GM21447 (cell line): ENCODE data around the gene ANO10.
"Not testable (repeated sequence)": the region's sequence is repeated elsewhere in the genome, so short reads cannot be mapped to it uniquely, and the experiment has no call there.

Source experiments
- ATAC-seq: cut with Tn5 transposase; IDR thresholded peaks from one replicate; pipeline ENCODE4 v1.9.1; 2021; ENCODE audit not compliant: unreplicated experiment

ANO10 gene

DNA sequence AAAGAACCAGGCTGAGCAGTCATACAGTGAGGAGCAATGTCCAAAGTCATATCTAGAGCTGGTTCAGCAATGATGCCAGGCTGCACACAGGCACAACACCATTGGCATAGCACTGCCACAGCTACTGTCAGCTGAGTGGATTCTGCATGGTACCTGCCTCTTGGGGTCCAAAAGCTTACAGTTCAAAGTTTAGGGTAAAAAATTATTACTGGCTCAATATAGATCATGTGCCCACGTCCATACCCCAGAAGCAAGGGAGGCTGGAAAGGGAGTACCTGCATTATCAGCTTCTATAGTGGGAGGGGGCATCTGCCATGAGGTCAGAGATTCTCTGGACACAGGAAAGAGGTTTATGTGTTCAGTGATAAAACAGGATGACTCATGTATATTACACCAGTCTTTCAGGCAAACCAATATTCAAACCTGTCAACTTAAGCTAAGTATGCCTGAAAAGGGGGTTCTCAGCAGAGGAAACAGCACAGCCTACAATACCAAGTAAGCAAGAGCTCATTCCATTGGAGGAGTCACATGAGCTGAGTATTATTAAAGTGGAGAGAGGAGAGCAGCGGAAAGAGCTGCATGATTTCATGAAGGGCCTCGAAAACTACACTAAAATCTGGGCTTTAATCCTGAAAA is 99.0 kb downstream of the ANO10 start:
- no peak for ATAC-seq

DNA sequence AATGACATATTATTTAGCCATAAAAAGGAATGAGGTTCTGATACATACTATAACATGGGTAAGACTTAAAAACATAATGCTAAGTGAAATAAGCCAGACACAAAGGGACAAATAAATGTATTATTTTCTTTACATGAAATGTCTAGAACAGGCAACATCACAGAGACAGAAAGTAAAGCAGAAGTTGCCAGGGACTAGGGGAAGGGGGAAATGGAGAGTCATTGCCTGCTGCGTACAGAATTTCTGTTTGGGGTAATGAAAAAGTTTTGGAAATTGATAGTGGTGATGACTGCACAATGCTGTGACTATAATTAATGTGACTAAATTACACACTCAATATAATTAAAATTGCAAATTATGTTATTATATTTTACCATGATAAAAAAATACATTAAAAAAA is 99.9 kb downstream of the ANO10 start:
- ATAC-seq, result no peak

GRCh38 chr3:43518515-43518914 is 103.3 kb downstream of the ANO10 start:
- not testable (repeated sequence) for ATAC-seq

- ATAC-seq, result no peak
Measured at GRCh38 chr3:43515970-43516635, 105.7 kb downstream of the ANO10 start.

- no peak for ATAC-seq
Measured at GRCh38 chr3:43515208-43515917, 106.4 kb downstream of the ANO10 start.

DNA sequence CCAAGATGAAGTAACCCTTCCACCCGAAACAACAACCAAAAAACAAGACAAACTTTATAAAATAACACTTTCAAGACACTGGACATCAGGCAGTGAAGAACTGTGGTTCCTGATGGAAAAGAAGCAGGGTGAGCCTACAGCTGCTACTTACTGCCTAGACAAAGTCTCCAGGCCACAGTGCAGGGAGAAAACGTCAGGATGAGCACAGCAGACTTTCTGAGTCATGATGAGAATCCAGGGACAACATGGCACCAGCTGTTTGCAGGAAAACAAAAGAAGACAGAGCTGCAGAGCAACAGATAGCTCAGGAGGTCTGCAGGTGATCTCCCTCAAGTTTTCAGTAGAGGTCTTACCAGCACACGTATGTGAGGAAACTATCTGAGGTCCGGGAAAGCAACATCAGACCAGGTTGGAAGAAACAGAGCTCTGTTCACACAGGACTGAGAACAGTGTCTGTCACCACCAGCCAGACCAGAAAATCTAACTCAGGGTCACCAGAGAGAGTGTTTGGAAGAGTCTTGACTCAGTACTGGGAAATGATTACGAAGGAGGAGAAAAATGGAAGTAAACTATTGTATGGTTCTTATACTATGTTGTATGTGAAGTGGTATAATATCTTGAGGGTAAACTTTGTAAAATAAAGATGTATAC is 108.9 kb downstream of the ANO10 start:
- no peak for ATAC-seq

DNA sequence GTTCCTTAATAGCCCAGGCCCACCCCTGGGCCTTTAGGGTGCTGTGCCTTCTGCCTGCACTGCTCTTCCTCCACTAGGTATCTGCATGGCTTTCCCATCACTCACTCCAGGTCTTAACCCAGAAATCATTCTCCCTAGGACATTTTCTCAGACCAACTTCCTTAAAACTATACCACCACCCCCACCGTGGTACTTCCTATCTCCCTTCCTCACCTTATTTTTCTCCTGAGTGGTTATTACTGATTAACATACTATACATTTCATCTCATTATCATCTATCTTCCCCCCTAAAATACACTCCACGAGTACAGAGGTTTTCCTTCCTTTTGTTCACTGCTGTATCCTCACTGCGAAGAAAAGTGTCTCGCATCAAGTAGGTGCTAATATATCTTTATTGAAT is 115.2 kb downstream of the ANO10 start:
- ATAC-seq, result no peak

- ATAC-seq, result no peak
Measured at GRCh38 chr3:43505351-43505750, 116.5 kb downstream of the ANO10 start.

GRCh38 chr3:43503067-43503728 is 118.6 kb downstream of the ANO10 start:
- no peak for ATAC-seq

GRCh38 chr3:43499256-43499655 is 122.6 kb downstream of the ANO10 start:
- no peak for ATAC-seq

- no peak for ATAC-seq
Measured at GRCh38 chr3:43497905-43498365, 123.9 kb downstream of the ANO10 start.

DNA sequence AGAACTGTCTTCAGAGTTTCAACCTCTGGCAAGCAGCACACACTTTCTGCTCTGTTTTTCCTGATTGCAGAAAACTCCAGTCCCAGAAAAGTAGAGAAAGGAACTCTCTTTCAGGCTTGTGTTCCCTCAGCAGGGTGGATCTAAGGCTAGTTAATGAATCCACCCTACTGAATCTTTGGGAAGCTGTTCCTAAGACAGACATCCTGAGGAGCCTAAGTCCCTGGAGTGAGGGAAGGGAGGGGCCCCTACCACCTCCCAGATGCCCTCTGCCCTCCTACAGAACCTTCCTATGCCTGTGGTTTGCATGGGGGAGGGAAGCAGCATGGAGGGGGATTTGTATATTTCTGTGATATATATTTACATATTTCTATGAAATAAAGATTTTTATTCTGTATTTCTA is 124.4 kb downstream of the ANO10 start:
- no peak for ATAC-seq

GRCh38 chr3:43496740-43497375 is 125.0 kb downstream of the ANO10 start:
- no peak for ATAC-seq

- not testable (repeated sequence) for ATAC-seq
Measured at GRCh38 chr3:43492932-43493331, 128.9 kb downstream of the ANO10 start.

GRCh38 chr3:43491807-43492206 is 130.0 kb downstream of the ANO10 start:
- not testable (repeated sequence) for ATAC-seq

DNA sequence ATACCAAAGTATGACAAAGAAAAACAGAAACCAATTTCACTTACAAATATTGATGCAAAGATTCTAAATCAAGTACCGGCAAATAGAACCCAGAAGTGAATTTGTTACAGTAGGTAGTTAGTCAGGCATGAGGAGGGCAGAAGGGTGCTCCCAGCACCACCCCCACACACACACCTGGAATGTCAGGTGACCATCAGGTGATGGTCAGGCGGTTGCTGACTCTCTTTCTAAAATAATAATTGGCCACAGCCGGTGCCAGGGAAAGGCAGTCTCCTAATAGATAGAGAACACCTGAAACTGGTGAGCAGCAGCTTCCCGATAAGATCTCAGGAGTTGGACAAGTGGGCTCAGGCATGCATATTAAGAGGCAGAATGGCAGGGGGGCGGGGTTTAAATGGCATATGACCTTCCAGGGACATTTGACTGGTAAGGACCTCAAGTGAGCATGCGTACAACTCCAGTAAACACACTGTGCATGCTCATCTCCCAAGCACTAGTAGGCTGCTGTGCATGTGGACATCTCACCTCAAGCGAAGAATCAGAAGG is 131.1 kb downstream of the ANO10 start:
- ATAC-seq, result no peak

DNA sequence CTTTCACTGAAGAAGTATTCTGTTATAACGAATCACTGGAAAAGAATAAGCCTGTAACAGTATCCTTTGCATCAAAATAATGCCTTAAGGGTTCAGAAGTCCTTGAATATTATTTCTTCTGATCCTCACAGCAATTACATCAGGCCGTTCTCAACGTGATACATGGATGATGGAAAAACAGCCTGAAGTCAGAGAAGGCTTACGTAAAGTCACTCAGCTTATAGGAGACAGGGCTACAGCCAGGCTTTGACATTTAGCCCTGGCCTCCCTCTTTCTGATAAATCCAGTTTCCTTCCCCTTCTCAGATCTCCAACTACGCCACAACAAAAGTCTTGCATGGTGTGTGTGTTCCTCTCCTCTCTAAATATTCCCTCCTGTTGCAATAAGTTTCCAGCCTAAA is 131.9 kb downstream of the ANO10 start:
- no peak for ATAC-seq

DNA sequence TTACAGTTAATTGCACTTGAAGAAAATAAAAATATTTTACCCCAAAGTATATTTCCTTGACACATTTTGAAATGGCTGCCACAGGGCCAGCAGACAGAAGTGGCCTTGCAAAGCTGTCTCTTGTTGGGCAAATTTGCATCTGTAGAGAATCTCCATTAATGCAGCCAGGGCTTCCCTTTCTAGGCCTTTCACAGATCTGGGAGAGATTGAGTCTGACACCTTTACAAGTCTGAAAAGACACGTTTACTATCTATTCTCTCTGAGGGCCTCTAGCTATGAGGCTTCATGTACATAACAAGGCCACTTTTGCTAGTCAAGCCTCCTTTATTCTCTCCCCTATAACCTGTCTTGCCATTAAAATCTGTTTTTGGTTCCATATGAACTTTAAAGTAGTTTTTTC is 135.9 kb downstream of the ANO10 start:
- ATAC-seq, result no peak

GRCh38 chr3:43484926-43485488 is 136.8 kb downstream of the ANO10 start:
- ATAC-seq, result no peak

DNA sequence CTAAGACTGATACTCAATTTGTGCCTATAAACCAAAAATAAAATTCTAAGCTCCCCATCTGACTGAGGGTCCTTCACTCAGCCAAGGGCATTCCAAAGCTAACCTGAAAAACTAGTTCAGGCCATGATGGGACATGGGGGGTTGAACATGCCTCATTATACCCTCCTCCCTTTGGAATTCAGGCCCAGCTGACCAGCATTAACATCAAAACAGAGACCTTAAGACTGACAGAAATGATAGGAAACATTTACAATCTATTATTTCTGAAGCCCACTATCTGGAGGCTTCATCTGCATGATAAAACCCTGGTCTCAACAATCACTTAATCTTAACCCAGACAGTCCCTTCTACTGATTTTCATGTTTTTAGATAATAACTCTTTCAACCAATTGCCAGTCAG is 140.4 kb downstream of the ANO10 start:
- ATAC-seq, result no peak
